HPDE6-E6E7 (cell line): ENCODE measurements around the gene KRTAP5-8.
"Not testable (repeated sequence)": the region's sequence is repeated elsewhere in the genome, so short reads cannot be mapped to it uniquely, and the experiment has no call there.

ENCODE experiments used
- DNase-seq: peaks from one replicate; pipeline ENCODE4 v3.0.0; 2011; ENCODE audit warnings: missing footprints; ENCODE audit errors: extremely low spot score

The KRTAP5-8 gene

DNA sequence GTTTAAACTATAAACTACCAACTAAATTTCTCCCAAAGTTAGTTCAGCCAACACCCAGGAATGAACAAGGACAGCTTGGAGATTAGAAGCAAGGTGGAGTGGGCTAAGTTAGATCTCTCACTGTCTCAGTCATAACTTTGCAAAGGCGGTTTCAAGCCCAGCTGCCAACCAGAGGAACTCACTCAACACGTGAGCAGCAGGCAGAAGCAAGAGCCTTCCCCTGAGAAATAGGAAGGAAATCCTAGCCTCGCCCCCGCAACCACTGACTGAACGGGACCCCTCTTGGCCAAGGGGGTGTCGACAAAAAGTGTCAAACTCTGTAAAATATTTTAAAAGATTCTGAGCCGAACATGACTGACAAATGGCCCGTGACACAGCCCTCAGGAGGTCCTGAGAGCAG is 6.0 kb downstream of the KRTAP5-8 start:
- no peak for DNase-seq

DNA sequence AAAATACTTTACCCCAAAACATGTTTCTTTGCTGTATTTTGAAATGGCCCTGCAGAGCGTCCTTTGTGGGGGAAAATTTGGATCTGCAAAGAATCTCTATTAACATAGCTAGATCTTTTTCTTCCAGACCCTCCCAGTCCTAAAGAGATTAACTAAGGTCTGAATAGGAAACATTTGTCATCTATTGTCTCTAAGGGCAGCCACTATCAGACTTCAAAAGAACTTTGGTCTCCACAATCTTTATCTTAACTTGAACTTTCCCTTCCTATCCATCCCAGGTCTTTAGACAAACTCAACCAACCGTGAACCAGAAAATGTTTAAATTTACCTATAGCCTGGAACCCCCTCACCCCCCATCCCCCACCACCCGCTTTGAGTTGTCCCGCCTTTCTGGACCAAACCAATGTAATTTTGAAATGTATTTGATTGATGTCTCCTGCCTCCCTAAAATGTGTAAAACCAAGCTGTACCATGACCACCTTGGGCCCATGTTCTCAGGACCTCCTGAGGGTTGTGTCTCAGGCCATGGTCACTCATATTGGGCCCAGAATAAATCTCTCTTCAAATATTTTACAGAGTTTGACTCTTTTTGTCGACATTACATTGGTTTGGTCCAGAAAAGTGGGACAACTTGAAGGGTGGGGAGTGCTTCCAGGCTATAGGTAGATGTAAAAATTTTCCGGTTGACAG is 6.8 kb downstream of the KRTAP5-8 start:
- no peak for DNase-seq

- DNase-seq, result no peak
Measured at GRCh38 chr11:71545405-71545966, 7.7 kb downstream of the KRTAP5-8 start.

DNA sequence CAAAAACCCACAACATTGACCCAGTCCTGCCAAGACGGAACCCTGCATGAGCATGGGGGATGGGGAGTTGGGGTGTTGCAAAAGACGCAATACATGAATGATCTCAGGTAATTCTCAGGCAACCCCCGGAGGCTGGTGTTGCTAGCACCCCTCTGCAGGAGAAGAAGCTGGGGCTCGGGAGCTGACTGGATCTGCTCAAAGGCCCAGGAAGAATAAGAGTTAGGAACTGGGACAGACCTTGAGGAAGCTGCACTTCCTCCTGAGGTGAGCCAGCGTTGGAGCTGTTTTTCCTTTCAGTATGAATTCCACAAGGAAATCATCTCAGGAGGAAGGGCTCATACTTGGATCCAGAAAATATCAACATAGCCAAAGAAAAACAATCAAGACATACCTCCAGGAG is 10.3 kb downstream of the KRTAP5-8 start, which contains the start of gene KRTAP5-9:
KRTAP5-9 (plus strand) TSS at position 301 of the 400 bp plus-strand sequence. CDS start 238 bp downstream, outside the sequence.
- no peak for DNase-seq

DNA sequence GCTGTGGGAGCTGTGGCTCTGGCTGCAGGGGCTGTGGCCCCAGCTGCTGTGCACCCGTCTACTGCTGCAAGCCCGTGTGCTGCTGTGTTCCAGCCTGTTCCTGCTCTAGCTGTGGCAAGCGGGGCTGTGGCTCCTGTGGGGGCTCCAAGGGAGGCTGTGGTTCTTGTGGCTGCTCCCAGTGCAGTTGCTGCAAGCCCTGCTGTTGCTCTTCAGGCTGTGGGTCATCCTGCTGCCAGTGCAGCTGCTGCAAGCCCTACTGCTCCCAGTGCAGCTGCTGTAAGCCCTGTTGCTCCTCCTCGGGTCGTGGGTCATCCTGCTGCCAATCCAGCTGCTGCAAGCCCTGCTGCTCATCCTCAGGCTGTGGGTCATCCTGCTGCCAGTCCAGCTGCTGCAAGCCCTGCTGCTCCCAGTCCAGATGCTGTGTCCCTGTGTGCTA is 10.9 kb downstream of the KRTAP5-8 start:
- no peak for DNase-seq

GRCh38 chr11:71551711-71552110 is 13.9 kb downstream of the KRTAP5-8 start:
- DNase-seq, result no peak

GRCh38 chr11:71554996-71555395 is 17.2 kb downstream of the KRTAP5-8 start:
- no peak for DNase-seq

DNA sequence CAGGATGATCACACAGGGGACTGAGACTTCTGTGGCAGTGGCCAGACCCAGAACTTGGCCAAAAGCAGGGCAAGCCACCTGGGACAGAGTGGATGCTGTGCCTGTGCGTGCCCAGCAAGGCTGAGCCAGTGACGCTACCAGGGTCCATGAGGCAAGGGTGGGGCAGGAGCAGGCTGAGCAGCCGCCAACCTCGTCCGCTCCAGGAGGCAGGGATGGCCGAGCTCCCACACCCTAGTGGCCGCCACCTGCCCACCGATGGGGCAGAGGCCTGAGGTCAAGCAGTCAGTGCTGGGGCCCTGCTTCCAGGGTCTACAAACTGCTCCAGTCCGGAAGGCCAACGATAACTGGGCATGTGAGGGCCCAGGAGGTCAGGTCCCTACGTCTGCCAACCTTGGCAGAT is 17.7 kb downstream of the KRTAP5-8 start:
- DNase-seq, result no peak

DNA sequence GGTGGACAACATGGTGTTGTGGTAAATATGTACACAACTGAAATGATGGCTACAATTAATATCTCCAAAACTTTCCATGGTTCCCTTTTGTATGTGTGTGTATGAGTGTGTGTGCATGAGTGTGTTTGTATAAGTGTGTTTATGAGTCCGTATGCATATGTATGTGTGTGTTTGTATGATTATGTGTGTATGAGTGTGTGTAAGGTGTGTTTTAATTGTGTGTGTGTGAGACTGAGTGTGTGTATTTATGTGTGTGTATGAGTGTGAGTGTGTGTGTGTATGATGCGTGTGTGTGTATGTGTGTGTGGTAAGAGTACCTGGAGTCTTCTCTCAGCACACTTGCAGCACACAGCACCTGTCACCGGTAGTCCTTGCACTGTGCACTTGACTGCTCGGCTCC is 18.2 kb downstream of the KRTAP5-8 start:
- no peak for DNase-seq

- DNase-seq, result no peak
Measured at GRCh38 chr11:71557257-71557656, 19.4 kb downstream of the KRTAP5-8 start.

DNA sequence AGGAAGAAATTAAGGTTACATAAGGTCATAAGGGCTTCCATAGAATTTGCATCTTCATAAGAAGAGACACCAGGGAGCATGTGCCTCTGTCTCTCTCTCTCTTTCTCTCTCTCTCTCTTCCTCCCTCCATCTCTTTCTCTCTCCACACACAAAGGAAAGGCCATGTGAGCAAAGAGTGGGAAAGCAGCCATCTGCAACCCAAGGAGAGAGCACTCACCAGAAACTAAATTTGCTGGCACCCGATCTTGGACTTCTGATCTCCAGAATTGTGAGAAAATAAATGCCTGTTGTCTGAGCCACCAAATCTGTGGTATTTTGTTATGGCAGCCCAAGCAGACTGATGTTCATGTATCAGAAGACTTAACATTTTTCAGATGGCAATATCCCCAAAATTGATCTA is 21.2 kb downstream of the KRTAP5-8 start:
- DNase-seq, result no peak

GRCh38 chr11:71562120-71562519 is 24.3 kb downstream of the KRTAP5-8 start:
- no peak for DNase-seq

- no peak for DNase-seq
Measured at GRCh38 chr11:71563406-71563805, 25.6 kb downstream of the KRTAP5-8 start.

DNA sequence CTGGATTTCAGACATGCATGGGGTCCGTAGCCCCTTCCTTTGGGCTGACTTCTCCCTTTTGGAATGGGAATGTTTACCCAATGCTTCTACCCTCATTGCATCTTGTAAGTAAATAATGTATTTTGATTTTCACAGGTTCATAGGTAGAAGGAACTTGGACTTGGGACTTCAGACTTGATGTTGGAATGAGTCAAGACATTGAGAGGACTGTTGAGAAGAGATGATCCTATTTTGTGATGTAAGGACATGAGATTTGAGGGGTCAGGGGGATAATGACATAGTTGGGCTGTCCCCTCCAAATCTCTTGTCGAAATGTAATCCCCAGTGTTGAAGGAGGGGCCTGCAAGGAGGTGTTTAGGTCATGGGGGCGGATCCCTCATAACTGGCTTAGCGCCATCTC is 26.6 kb downstream of the KRTAP5-8 start:
- no peak for DNase-seq

DNA sequence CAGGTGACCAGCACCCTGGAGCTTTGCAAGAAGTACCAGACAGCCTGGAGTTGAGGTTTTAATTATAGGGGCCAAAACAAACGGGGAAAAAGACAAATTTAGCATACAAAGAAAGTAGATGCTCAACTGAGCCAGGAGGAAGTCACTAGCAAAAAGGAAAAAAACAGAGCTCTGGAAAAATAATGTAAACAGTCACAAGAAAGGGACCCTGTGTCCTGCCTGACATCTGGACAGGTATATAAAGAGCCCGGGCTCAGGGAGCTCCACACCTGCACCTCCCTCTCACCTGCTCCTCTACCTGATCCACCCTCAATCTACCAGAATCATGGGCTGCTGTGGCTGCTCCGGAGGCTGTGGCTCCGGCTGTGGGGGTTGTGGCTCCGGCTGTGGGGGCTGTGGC is 27.4 kb downstream of the KRTAP5-8 start, which contains the start of gene KRTAP5-10:
KRTAP5-10 (plus strand) TSS at position 301 of the 400 bp plus-strand sequence; CDS start at position 326, 25 bp downstream.
- no peak for DNase-seq

DNA sequence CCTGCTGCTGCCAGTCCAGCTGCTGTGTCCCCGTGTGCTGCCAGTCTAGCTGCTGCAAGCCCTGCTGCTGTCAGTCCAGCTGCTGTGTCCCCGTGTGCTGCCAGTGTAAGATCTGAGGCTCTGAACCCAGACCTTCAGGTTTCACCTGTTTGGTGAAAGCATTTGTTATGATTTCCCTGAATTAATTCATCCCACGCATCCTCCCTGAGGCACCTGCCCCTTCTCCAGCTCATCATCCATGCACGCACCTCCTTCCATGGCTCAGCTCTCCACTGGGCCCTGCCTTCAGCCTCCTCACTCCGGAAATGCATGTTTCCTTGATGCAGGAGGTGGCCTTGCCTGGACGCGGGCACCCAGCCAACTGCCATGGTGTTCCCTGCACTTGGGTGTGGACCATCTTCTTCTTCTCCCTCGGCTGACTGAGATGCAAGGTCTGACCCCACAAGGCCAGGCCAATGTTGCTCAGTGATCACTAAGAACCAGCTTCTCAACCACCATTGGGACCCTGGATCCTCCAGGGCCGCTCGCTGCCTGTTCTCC is 28.3 kb downstream of the KRTAP5-8 start:
- DNase-seq, result no peak

GRCh38 chr11:71566626-71567599 is 29.1 kb downstream of the KRTAP5-8 start:
- not testable (repeated sequence) for DNase-seq

- not testable (repeated sequence) for DNase-seq
Measured at GRCh38 chr11:71567633-71568032, 29.8 kb downstream of the KRTAP5-8 start.

DNA sequence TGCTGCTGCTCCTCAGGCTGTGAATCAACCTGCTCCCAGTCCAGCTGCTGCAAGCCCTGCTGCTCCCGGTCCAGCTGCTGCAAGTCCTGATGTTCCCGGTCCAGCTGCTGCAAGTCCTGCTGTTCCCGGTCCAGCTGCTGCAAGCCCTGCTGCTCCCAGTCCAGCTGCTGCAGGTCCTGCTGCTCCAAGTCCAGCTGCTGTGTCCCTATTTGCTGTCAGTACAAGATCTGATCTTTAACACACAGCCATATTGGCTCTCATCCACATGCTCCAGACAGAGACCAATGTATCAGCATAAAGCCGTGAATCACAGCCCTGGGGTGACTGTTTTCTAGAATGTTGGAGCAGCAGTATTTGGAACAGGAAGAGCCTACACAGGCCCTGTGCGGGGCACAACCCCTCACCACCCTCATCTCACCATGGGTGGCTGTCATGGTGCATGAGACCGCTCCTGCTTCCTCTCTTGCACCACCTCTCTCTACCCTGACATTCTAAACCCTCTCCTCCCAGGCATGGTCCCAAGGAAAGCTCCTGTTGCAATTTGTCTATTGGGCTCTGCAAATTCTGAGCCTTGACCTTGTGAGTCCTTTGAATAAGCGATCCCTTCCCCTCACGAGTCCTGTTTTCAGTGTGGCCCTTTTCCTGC is 31.0 kb downstream of the KRTAP5-8 start:
- no peak for DNase-seq

- DNase-seq, result not testable (repeated sequence)
Measured at GRCh38 chr11:71571101-71571850, 33.5 kb downstream of the KRTAP5-8 start.

DNA sequence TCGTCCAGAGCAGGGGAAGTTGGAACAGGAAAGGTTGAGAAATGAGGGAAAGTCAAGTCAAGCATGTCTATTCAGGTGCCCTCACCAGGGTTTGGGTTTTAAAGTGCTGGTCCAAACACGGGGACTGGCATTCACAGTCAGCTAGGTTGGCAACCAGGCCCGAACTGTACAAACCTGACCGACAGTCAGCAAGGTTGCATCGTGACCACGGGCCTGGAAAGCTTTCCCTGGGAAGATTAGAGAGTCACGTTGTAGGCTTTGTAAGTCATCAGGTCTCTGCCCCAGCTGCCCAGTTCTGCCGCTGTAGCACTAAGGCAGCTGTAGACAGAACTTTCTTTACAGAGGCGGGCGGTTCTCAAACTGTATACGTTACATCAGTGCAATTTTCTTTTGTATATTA is 35.0 kb downstream of the KRTAP5-8 start:
- DNase-seq, result no peak
